ENCODE data around the gene GTF2F2. TPM values are rescaled to one million over a fixed set of nuclear protein-coding genes. Genes with fewer than 3 reads are reported as not detected.
"Not testable (repeated sequence)": the region's sequence is repeated elsewhere in the genome, so short reads cannot be mapped to it uniquely, and the experiment has no call there.

GTF2F2 gene
- total RNA-seq, 2 donors from 2014 or later, result 15.3 to 21.2 TPM

DNA sequence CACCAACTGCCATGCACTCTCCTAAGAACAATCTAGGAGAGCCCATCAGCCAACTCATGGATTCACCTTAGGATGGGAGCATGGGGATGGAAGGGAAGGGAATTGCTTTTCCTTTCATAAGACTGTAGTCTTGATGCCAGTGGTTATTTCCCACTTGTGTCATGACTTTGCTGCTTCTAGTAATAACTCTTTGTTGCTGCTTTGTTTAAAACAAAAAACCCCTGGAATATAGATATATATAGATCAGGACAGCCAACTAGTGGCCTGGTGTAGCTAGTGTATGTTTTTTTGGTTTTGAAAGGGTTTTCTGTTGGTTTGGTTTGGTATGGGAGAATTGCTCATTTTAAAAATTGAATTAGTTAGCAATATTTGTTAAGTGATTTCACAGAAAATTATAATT, 119.8 kb downstream of the GTF2F2 start:
- no peak for DNase-seq (ENCODE audit: low spot score)
- Histone ChIP-seq H3K27ac (no peak overlapping the region), H3K36me3 (no peaks in the 10 kb centered on the region), H3K9me3 (no peaks in the 10 kb centered on the region), H3K4me3 (no peak overlapping the region), H3K4me1 (replicated peaks) (no peaks in the 10 kb centered on the region), H3K27me3 (replicated peaks; ENCODE audit: insufficient read depth) (no peaks in the 10 kb centered on the region)
- intact Hi-C loops (cut with DNase I), result no loop called here
- TF ChIP-seq POLR2AphosphoS5 (IDR thresholded peaks at IDR 0.05) (no peak), POLR2A (IDR thresholded peaks at IDR 0.05) (no peak)
- TF ChIP-seq, protein P1, sequence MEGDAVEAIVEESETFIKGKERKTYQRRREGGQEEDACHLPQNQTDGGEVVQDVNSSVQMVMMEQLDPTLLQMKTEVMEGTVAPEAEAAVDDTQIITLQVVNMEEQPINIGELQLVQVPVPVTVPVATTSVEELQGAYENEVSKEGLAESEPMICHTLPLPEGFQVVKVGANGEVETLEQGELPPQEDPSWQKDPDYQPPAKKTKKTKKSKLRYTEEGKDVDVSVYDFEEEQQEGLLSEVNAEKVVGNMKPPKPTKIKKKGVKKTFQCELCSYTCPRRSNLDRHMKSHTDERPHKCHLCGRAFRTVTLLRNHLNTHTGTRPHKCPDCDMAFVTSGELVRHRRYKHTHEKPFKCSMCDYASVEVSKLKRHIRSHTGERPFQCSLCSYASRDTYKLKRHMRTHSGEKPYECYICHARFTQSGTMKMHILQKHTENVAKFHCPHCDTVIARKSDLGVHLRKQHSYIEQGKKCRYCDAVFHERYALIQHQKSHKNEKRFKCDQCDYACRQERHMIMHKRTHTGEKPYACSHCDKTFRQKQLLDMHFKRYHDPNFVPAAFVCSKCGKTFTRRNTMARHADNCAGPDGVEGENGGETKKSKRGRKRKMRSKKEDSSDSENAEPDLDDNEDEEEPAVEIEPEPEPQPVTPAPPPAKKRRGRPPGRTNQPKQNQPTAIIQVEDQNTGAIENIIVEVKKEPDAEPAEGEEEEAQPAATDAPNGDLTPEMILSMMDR (IDR thresholded peaks at IDR 0.05), result no peak

DNA sequence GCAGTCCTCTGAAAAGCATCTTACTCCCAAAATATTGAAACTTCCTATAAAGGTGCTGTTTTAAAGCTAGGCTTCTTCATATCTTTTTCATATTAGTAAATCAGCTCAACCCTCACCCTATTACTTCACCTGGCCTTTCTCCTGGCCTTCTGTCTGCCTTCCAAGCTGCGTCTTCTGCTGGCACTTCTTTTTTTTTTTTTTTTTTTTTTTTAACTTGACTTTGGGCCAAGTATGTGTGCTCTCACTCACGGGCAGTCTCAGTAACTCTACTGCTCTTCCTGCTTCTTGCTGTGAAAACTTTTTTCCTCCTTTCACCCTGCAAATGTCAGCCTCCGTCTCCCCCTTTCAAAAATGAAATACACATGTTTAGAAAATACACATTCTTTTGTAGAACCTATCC, 121.8 kb downstream of the GTF2F2 start:
- intact Hi-C loops (cut with DNase I), result no loop called here
- peak; percentile 9 for DNase-seq (ENCODE audit: low spot score)
- WGBS, result 2% methylated on average over 3 of the region's 3 CpGs
- Histone ChIP-seq H3K36me3 (no peaks in the 10 kb centered on the region), H3K4me3 (no peak overlapping the region), H3K4me1 (replicated peaks) (no peaks in the 10 kb centered on the region), H3K27ac (peak overlapping the region in 1 of 2 donors; percentile 16), H3K27me3 (replicated peaks; ENCODE audit: insufficient read depth) (no peaks in the 10 kb centered on the region), H3K9me3 (no peaks in the 10 kb centered on the region)
- TF ChIP-seq POLR2AphosphoS5 (IDR thresholded peaks at IDR 0.05), result no peak
- no peak for TF ChIP-seq POLR2A (IDR thresholded peaks at IDR 0.05)
- TF ChIP-seq, protein P1 (IDR thresholded peaks at IDR 0.05), result no peak

DNA sequence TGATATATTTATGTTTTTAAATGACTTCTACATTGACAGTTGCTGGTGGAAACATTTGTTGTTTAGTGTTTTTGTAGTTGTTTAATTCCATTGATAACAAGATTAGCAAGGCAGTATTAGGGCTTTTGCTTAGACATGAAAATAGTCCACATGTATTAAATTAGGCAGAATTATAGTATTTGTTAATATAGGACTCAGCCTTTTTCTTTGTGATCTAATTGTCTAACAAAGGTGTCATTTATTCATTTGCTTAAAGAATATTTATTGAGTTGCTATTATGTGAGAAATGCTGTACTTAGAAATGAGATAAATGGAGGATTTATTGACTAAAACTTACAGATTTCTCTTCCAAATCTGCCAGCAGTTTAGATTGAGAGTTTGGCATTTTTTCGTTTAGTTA, 122.2 kb downstream of the GTF2F2 start:
- Histone ChIP-seq H3K27me3 (replicated peaks; ENCODE audit: insufficient read depth) (no peaks in the 10 kb centered on the region), H3K4me3 (no peak overlapping the region), H3K36me3 (no peaks in the 10 kb centered on the region), H3K9me3 (no peaks in the 10 kb centered on the region), H3K4me1 (replicated peaks) (no peaks in the 10 kb centered on the region), H3K27ac (no peak overlapping the region)
- DNase-seq (ENCODE audit: low spot score), result no peak
- 88% methylated on average over 1 of the region's 1 CpG for WGBS
- intact Hi-C loops (cut with DNase I), result no loop called here
- TF ChIP-seq, protein P1 (IDR thresholded peaks at IDR 0.05), result no peak
- TF ChIP-seq POLR2AphosphoS5 (IDR thresholded peaks at IDR 0.05) (no peak), POLR2A (IDR thresholded peaks at IDR 0.05) (no peak)

- Histone ChIP-seq H3K27me3 (replicated peaks; ENCODE audit: insufficient read depth) (no peaks in the 10 kb centered on the region), H3K36me3 (no peaks in the 10 kb centered on the region), H3K9me3 (no peaks in the 10 kb centered on the region), H3K4me3 (no peak overlapping the region), H3K27ac (no peak overlapping the region), H3K4me1 (replicated peaks) (no peaks in the 10 kb centered on the region)
- intact Hi-C loops (cut with DNase I), result no loop called here
- TF ChIP-seq, protein P1 (IDR thresholded peaks at IDR 0.05), result no peak
- TF ChIP-seq POLR2A (IDR thresholded peaks at IDR 0.05) (no peak), POLR2AphosphoS5 (IDR thresholded peaks at IDR 0.05) (no peak)
- no peak for DNase-seq (ENCODE audit: low spot score)
- WGBS, result 92% methylated on average over 8 of the region's 8 CpGs
Observed at GRCh38 chr13:45243077-45243476, 122.8 kb downstream of the GTF2F2 start.

DNA sequence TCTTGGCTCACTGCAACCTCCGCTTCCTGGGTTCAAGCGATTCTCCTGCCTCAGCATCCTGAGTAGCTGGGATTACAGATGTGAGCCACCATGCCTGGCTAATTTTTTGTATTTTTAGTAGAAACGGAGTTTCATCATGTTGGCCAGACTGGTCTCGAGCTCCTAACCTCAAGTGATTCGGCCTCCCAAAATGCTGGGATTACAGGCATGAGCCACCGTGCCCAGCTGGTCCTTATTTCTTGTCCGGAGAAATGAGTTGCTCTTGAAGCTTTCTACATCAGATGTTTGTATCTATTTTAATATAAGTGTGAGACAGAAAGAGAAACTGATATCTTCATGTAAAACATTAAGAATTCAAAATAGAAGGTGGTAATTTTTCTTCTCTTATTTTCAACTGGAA, 124.4 kb downstream of the GTF2F2 start:
- H3K36me3 ChIP-seq; DNase-seq (ENCODE audit: low spot score); H3K4me3 ChIP-seq; H3K9me3 ChIP-seq; H3K27ac ChIP-seq; intact Hi-C loops (cut with DNase I); H3K4me1 ChIP-seq (replicated peaks); H3K27me3 ChIP-seq (replicated peaks; ENCODE audit: insufficient read depth): not testable (repeated sequence)
- WGBS, result 96% methylated on average over 7 of the region's 7 CpGs
